Measurements from ENCODE around the gene C17orf107. TPM values are rescaled to one million over a fixed set of nuclear protein-coding genes. Genes with fewer than 3 reads are reported as not detected.
A peak's percentile ranks its signal among the peaks of the same experiment; 100 is the strongest.
"Not testable (repeated sequence)": the region's sequence is repeated elsewhere in the genome, so short reads cannot be mapped to it uniquely, and the experiment has no call there.

Gene C17orf107
- total RNA-seq, 1 donor, result 4.0 TPM

DNA sequence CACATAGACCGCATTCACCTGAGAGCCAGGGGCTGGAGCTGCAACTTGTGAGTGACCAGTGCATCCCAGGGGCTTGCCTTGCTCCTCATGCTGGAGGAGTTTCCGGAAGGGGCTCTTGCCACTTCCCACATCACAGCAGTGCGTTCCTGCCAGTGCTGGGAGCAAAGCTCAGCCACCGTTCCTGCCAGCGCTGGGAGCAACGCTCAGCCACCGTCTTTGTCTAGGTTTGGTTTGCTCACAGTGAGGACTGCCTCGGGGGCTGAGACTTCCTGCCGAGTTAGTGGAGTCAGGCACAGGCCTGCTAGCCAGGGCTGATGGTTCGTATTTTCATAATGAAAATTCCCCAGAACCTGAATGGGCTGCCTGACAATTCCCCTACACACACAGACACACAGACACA is 9.0 kb downstream of the C17orf107 start:
- H3K4me1 ChIP-seq (ENCODE audit: insufficient read depth, low read length), result peaks cover 10% of the 10 kb centered on the region
- H3K4me2 ChIP-seq (ENCODE audit: insufficient read depth, low read length), result peak overlapping the region; percentile 70
- no peaks in the 10 kb centered on the region for H3K36me3 ChIP-seq (ENCODE audit: insufficient read depth, low read length)
- no peak overlapping the region for H3K4me3 ChIP-seq (ENCODE audit: insufficient read depth, low read length)
- H3K27ac ChIP-seq (ENCODE audit: low read depth, low read length), result peak overlapping the region; percentile 41
- H2AFZ ChIP-seq (ENCODE audit: low read length), result peak overlapping the region; percentile 88
- no peaks in the 10 kb centered on the region for H3K9me3 ChIP-seq (ENCODE audit: low read depth, low read length)
- H3K79me2 ChIP-seq (ENCODE audit: insufficient read depth, low read length), result no peaks in the 10 kb centered on the region
- peaks cover 8% of the 10 kb centered on the region for H3K27me3 ChIP-seq (ENCODE audit: insufficient read depth, low read length)
- peak; percentile 34 for DNase-seq (ENCODE audit: insufficient read length, low spot score, missing footprints)
- peaks cover 5% of the 10 kb centered on the region for H4K20me1 ChIP-seq (ENCODE audit: insufficient read depth, low read length)
- TF ChIP-seq, protein P1, sequence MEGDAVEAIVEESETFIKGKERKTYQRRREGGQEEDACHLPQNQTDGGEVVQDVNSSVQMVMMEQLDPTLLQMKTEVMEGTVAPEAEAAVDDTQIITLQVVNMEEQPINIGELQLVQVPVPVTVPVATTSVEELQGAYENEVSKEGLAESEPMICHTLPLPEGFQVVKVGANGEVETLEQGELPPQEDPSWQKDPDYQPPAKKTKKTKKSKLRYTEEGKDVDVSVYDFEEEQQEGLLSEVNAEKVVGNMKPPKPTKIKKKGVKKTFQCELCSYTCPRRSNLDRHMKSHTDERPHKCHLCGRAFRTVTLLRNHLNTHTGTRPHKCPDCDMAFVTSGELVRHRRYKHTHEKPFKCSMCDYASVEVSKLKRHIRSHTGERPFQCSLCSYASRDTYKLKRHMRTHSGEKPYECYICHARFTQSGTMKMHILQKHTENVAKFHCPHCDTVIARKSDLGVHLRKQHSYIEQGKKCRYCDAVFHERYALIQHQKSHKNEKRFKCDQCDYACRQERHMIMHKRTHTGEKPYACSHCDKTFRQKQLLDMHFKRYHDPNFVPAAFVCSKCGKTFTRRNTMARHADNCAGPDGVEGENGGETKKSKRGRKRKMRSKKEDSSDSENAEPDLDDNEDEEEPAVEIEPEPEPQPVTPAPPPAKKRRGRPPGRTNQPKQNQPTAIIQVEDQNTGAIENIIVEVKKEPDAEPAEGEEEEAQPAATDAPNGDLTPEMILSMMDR (IDR thresholded peaks at IDR 0.05; ENCODE audit: extremely low read depth, low read depth, low read length), result no peak

DNA sequence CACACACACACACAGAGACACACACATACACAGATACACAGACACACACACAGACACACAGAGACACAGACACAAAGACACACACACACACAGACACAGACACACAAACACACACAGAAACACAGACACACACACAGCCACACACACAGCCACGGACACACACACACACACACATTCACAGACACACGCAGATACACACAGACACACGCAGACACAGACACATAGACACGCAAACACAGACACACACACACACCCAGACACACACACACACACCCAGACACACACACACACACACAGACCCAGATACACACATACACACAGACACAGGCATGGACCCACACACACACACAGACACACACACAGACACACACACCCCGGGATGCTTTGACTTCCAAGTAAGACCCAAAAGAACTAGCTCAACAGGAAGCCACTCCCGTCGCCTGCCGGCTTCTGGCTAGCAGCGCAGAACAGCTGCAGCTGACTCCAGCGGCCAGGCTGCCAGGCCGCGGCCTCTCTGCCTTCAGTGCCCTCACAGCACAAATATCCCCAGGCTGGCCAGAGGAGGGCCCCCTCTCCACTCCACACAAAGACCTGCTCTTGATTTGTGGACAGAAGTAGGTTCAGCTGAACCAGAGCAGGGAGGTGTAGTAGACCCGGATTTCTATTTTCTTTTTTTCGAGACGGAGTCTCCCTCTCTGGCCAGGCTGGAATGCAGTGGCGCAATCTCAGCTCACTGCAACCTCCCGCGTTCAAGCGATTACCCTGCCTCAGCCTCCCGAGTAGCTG is 9.6 kb downstream of the C17orf107 start:
- no peaks in the 10 kb centered on the region for H3K9me3 ChIP-seq (ENCODE audit: low read depth, low read length)
- TF ChIP-seq, protein P1 (IDR thresholded peaks at IDR 0.05; ENCODE audit: extremely low read depth, low read depth, low read length), result peak; percentile 79
- H2AFZ ChIP-seq (ENCODE audit: low read length), result peak overlapping the region; percentile 88
- no peaks in the 10 kb centered on the region for H3K79me2 ChIP-seq (ENCODE audit: insufficient read depth, low read length)
- H4K20me1 ChIP-seq (ENCODE audit: insufficient read depth, low read length), result peaks cover 4% of the 10 kb centered on the region
- DNase-seq (ENCODE audit: insufficient read length, low spot score, missing footprints), result peak; percentile 96
- peaks cover 8% of the 10 kb centered on the region for H3K27me3 ChIP-seq (ENCODE audit: insufficient read depth, low read length)
- H3K4me3 ChIP-seq (ENCODE audit: insufficient read depth, low read length), result no peak overlapping the region
- H3K27ac ChIP-seq (ENCODE audit: low read depth, low read length), result peak overlapping the region; percentile 41
- peaks cover 5% of the 10 kb centered on the region for H3K4me1 ChIP-seq (ENCODE audit: insufficient read depth, low read length)
- H3K36me3 ChIP-seq (ENCODE audit: insufficient read depth, low read length), result no peaks in the 10 kb centered on the region
- H3K4me2 ChIP-seq (ENCODE audit: insufficient read depth, low read length), result peak overlapping the region; percentile 70

- Histone ChIP-seq H3K4me1 (ENCODE audit: insufficient read depth, low read length) (no peaks in the 10 kb centered on the region), H3K36me3 (ENCODE audit: insufficient read depth, low read length) (no peaks in the 10 kb centered on the region), H4K20me1 (ENCODE audit: insufficient read depth, low read length) (no peaks in the 10 kb centered on the region), H3K27me3 (ENCODE audit: insufficient read depth, low read length) (no peaks in the 10 kb centered on the region), H3K4me2 (ENCODE audit: insufficient read depth, low read length) (no peak overlapping the region), H3K27ac (ENCODE audit: low read depth, low read length) (no peak overlapping the region), H3K4me3 (ENCODE audit: insufficient read depth, low read length) (no peak overlapping the region), H3K9me3 (ENCODE audit: low read depth, low read length) (no peaks in the 10 kb centered on the region), H2AFZ (ENCODE audit: low read length) (no peak overlapping the region), H3K79me2 (ENCODE audit: insufficient read depth, low read length) (no peaks in the 10 kb centered on the region)
- TF ChIP-seq, protein P1 (IDR thresholded peaks at IDR 0.05; ENCODE audit: extremely low read depth, low read depth, low read length), result no peak
- no peak for DNase-seq (ENCODE audit: insufficient read length, low spot score, missing footprints)
Measured at GRCh38 chr17:4913994-4914393, 14.7 kb downstream of the C17orf107 start.

GRCh38 chr17:4914551-4914950 is 15.2 kb downstream of the C17orf107 start:
- not testable (repeated sequence) for H3K4me3 ChIP-seq (ENCODE audit: insufficient read depth, low read length); H3K27me3 ChIP-seq (ENCODE audit: insufficient read depth, low read length); H3K4me2 ChIP-seq (ENCODE audit: insufficient read depth, low read length); H3K36me3 ChIP-seq (ENCODE audit: insufficient read depth, low read length); H3K4me1 ChIP-seq (ENCODE audit: insufficient read depth, low read length); H4K20me1 ChIP-seq (ENCODE audit: insufficient read depth, low read length); H3K9me3 ChIP-seq (ENCODE audit: low read depth, low read length); H3K27ac ChIP-seq (ENCODE audit: low read depth, low read length); H2AFZ ChIP-seq (ENCODE audit: low read length); DNase-seq (ENCODE audit: insufficient read length, low spot score, missing footprints); H3K79me2 ChIP-seq (ENCODE audit: insufficient read depth, low read length)
